SK-N-SH treated with all-trans-retinoic acid at 6 μM for 48 hours (cell line): ENCODE data around the gene CDKL5.

ENCODE experiments used
- ARNTL ChIP-seq: fragments of 450-650 bp; formaldehyde crosslinking; IDR thresholded peaks from 2 replicates; pipeline ENCODE4 v1.5.0; 2020; ENCODE audit warnings: low read depth, mild to moderate bottlenecking, moderate library complexity, borderline replicate concordance
- CSDC2 ChIP-seq: fragments of 250-450 bp; sonication (Bioruptor Pico); IDR thresholded peaks from 2 replicates; pipeline ENCODE4 v1.5.0; 2020; ENCODE audit warnings: mild to moderate bottlenecking, moderate library complexity
- RARB ChIP-seq: fragments of 250-450 bp; sonication (Bioruptor Pico); IDR thresholded peaks from 2 replicates; pipeline ENCODE4 v1.8.0; 2021; ENCODE audit warnings: mild to moderate bottlenecking, moderate library complexity
- TSHZ2 ChIP-seq: fragments of 250-450 bp; sonication (Bioruptor Pico); IDR thresholded peaks from 2 replicates; pipeline ENCODE4 v1.5.0; 2020; ENCODE audit warnings: mild to moderate bottlenecking, moderate library complexity
- ZC3H10 ChIP-seq: fragments of 250-450 bp; sonication (Bioruptor Pico); IDR thresholded peaks from 2 replicates; pipeline ENCODE4 v1.5.1; 2021; ENCODE audit warnings: mild to moderate bottlenecking, moderate library complexity
- TF ChIP-seq, protein P1 (sequence below): fragments of 250-450 bp; sonication (Bioruptor Pico); IDR thresholded peaks from 2 replicates; pipeline ENCODE4 v1.8.0; 2020; ENCODE audit warnings: mild to moderate bottlenecking, moderate library complexity, borderline replicate concordance

DNA sequence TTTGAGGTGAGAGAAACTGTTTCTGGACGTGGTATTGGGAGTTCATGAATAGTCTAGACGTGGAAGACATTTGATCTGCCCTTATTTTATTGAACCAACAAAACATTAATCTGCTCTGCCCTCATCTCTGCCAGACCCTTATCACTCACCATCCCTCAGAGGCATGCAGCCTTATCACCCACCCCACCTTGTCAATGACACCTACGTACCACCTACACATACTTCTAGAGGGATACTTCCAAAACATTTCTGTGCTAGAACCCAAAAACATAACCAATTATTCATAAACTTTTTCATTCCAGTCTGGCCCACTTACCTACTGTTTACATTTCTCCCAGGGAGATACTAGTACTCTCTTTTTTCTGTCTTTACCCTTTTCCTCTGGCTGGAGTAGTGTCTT, 141.3 kb downstream of the CDKL5 start:
- no peak for TF ChIP-seq TSHZ2 (CRISPR knock-in tag)
- TF ChIP-seq, protein P1, sequence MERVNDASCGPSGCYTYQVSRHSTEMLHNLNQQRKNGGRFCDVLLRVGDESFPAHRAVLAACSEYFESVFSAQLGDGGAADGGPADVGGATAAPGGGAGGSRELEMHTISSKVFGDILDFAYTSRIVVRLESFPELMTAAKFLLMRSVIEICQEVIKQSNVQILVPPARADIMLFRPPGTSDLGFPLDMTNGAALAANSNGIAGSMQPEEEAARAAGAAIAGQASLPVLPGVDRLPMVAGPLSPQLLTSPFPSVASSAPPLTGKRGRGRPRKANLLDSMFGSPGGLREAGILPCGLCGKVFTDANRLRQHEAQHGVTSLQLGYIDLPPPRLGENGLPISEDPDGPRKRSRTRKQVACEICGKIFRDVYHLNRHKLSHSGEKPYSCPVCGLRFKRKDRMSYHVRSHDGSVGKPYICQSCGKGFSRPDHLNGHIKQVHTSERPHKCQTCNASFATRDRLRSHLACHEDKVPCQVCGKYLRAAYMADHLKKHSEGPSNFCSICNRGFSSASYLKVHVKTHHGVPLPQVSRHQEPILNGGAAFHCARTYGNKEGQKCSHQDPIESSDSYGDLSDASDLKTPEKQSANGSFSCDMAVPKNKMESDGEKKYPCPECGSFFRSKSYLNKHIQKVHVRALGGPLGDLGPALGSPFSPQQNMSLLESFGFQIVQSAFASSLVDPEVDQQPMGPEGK = no peak
- TF ChIP-seq RARB = no peak
- no peak for TF ChIP-seq ARNTL (CRISPR knock-in tag)
- no peak for TF ChIP-seq ZC3H10 (CRISPR knock-in tag)
- no peak for TF ChIP-seq CSDC2 (CRISPR knock-in tag)
